DOHH2 (cell line): Measurements from ENCODE around the gene ESPN.

ENCODE experiments used
- H3F3A ChIP-seq: fragments of 200-600 bp; sonication (generic), shearing (Covaris generic); 2 replicates; pipeline ENCODE4 v1.6.0; 2016; ENCODE audit warnings: antibody characterized with exemption, mild to moderate bottlenecking; ENCODE audit not compliant: control insufficient read depth, insufficient read depth
- H3K27ac ChIP-seq: fragments of 200-600 bp; sonication (generic); 2 replicates; pipeline ENCODE4 v1.5.1; 2014; ENCODE audit warnings: low read depth, mild to moderate bottlenecking, low read length, moderate library complexity
- H3K27me3 ChIP-seq: fragments of 200-600 bp; sonication (generic); 2 replicates; pipeline ENCODE4 v1.6.1; 2014; ENCODE audit warnings: mild to moderate bottlenecking, low read length, mixed read lengths; ENCODE audit not compliant: control insufficient read depth
- H3K36me3 ChIP-seq: fragments of 200-600 bp; sonication (generic); 2 replicates; pipeline ENCODE4 v1.6.1; 2014; ENCODE audit warnings: mild to moderate bottlenecking, low read length, moderate library complexity, mixed read lengths; ENCODE audit not compliant: control insufficient read depth
- H3K4me1 ChIP-seq: fragments of 200-600 bp; sonication (generic); 2 replicates; pipeline ENCODE4 v1.6.1; 2014; ENCODE audit warnings: mild to moderate bottlenecking, low read length, mixed read lengths; ENCODE audit not compliant: control insufficient read depth
- H3K4me2 ChIP-seq: fragments of 200-600 bp; sonication (generic); 2 replicates; pipeline ENCODE4 v1.6.0; 2014; ENCODE audit warnings: mild to moderate bottlenecking, low read length, moderate library complexity
- H3K4me3 ChIP-seq: fragments of 200-600 bp; sonication (generic); 2 replicates; pipeline ENCODE4 v1.5.1; 2014; ENCODE audit warnings: mild to moderate bottlenecking, low read length, mixed read lengths
- H3K79me2 ChIP-seq: fragments of 200-600 bp; sonication (generic); 2 replicates; pipeline ENCODE4 v1.6.1; 2014; ENCODE audit warnings: mild to moderate bottlenecking, low read length, mixed read lengths; ENCODE audit not compliant: control insufficient read depth
- H3K9me2 ChIP-seq: fragments of 200-600 bp; sonication (generic); replicated peaks from 2 replicates; pipeline ENCODE4 v1.6.1; 2014; ENCODE audit warnings: mild to moderate bottlenecking, low read length, mixed read lengths; ENCODE audit not compliant: control insufficient read depth
- H3K9me3 ChIP-seq: fragments of 200-600 bp; sonication (generic); 2 replicates; pipeline ENCODE4 v1.6.1; 2014; ENCODE audit warnings: antibody characterized with exemption, low read length, mixed read lengths; ENCODE audit not compliant: control insufficient read depth, insufficient read depth
- H4K20me1 ChIP-seq: fragments of 200-600 bp; sonication (generic); 2 replicates; pipeline ENCODE4 v1.6.0; 2014; ENCODE audit warnings: low read depth, mild to moderate bottlenecking, antibody characterized with exemption, low read length, moderate library complexity; ENCODE audit not compliant: control insufficient read depth, insufficient read depth
- CTCF ChIP-seq: fragments of 200-600 bp; sonication (generic); IDR thresholded peaks from one replicate; pipeline ENCODE4 v1.5.1; 2014; ENCODE audit warnings: antibody characterized with exemption, mild to moderate bottlenecking, low read depth, low read length; ENCODE audit not compliant: poor library complexity, severe bottlenecking
- EZH2phosphoT487 ChIP-seq: fragments of 200-600 bp; sonication (generic); IDR thresholded peaks from 2 replicates; pipeline ENCODE4 v1.6.1; 2017; ENCODE audit warnings: borderline replicate concordance, mild to moderate bottlenecking, antibody characterized with exemption, low read length, moderate library complexity, mixed read lengths

Gene ESPN

GRCh38 chr1:6510493-6510892, 85.9 kb downstream of the ESPN start:
- Histone ChIP-seq H3K79me2 (no peaks in the 10 kb centered on the region), H3K27ac (no peak overlapping the region), H4K20me1 (no peaks in the 10 kb centered on the region), H3K9me2 (no peaks in the 10 kb centered on the region), H3K9me3 (no peaks in the 10 kb centered on the region), H3K4me3 (no peak overlapping the region), H3K4me2 (no peak overlapping the region), H3K27me3 (no peaks in the 10 kb centered on the region), H3F3A (no peaks in the 10 kb centered on the region), H3K36me3 (no peaks in the 10 kb centered on the region), H3K4me1 (no peaks in the 10 kb centered on the region)
- TF ChIP-seq CTCF (no peak), EZH2phosphoT487 (no peak)
